GM18511 (cell line): ENCODE measurements around the gene CDK14.

Source experiments
- ATAC-seq: cut with Tn5 transposase; IDR thresholded peaks from one replicate; pipeline ENCODE4 v1.9.1; 2021; ENCODE audit warnings: mild to moderate bottlenecking, moderate library complexity; ENCODE audit not compliant: unreplicated experiment

CDK14 gene

GRCh38 chr7:90595801-90596670 lies at the start of gene CDK14:
CDK14 (plus strand) TSS chr7:90596321; CDS start chr7:90596628, 307 bp downstream.
- ATAC-seq = peak; percentile 66

DNA sequence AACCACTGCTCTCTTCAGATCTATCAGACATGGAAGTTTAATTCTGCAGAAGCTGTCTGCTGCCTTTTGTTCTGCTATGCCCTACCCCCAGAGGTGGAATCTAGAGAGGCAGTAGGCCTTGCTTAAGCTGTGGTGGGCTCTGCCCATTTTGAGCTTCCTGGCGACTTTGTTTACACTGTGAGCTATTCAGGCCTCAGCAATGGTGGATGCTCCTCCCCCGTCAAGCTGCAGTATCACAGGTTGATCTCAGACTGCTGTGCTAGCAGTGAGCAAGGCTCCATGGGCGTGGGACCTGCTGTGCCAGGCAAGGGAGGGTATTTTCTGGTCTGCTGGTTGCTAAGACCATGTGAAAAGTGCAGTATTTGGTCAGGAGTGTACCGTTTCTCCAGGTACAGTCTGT lies 45.1 kb upstream of the CDK14 start:
- ATAC-seq = no peak

DNA sequence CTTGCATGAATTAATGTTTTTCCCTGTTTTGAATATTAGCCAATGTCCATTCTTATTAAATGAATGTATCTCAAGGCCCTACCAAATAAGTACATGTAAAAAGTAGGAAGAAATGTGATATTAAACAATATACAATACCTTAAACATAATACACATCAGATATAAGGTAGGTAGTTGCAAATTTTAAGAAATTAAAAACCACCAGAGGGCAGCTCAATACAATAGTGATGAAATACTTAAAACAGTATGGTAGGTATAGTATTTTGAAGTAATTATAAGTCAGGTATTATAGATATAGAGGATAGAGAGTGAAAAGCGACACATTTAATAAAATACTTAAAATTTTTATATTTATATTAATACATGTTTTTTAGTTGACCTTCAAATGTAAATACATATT lies 43.6 kb upstream of the CDK14 start:
- ATAC-seq = no peak

DNA sequence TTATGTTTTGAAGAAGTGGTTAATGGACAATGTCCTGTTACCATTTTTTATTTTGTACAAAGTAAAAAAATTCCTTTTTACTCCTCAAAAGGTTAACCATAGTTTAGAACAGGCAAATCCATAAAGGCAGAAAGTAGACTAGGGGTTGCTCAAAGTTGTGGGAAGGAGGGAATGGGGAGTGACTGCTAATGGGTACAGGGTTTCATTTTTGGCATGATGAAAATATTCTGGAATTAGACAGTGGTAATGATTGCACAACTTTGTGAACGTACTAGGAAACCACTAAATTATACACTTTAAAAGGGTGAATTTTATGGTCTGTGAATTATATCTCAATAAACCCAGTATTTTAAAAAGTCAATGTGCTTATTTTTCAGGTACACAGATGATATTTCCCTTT lies 35.4 kb upstream of the CDK14 start:
- no peak for ATAC-seq

DNA sequence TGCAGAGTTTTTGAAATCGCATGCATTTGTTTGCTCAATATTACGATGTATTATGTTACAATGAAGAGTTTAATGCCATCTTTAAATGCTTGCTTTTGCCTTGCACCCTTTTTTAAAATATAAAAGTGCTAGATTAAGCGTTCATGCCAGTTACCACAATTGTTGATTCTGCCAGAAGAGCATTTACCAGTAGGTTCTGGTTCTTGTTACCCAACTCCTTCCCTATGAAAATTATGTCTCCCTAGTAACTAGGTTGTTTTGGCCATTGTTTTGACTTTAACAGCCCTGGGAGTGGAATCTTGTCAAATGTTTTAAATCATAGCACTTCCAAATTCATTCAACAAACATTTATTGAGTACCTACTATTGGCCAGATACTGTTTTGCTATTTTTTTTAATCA lies 32.8 kb upstream of the CDK14 start:
- no peak for ATAC-seq

DNA sequence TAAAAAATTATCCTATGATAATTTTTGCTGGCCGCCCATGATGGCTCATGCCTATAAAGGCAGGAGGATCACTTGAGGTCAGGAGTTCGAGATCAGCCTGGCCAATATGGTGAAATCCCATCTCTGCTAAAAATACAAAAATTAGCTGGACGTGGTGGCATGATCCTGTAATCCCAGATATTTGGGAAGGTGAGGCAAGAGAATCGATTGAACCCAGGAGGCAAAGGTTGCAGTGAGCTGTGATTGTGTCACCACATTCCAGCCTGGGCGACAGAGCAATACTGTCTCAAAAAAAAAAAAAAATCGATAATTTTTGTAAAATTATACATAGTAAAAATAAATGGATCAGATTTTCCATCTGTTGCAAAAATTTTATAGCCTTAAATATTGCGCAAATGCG lies 31.7 kb upstream of the CDK14 start:
- ATAC-seq = no peak

DNA sequence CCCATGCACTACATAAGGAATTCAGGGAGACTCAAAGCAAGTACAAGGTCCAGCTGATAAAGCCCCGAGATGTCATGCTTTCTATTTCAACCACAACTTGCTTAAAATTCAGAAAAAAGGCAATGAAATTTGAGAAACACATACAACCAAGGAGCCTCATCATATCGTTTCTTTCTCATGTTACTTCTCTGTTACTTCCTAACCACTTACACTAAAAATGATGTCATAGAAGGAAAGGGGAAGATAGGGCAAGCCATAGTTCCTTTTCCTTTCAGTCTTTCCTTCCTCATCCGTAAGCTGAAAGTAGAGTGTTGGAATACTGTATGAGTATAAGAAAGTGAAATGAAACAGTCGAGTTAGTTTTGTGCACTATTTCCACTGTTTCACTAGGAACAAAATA lies 27.9 kb upstream of the CDK14 start:
- ATAC-seq = peak; percentile 55

GRCh38 chr7:90569368-90569767 lies 26.8 kb upstream of the CDK14 start:
- ATAC-seq = no peak

GRCh38 chr7:90570373-90570959 lies 25.7 kb upstream of the CDK14 start:
- no peak for ATAC-seq

DNA sequence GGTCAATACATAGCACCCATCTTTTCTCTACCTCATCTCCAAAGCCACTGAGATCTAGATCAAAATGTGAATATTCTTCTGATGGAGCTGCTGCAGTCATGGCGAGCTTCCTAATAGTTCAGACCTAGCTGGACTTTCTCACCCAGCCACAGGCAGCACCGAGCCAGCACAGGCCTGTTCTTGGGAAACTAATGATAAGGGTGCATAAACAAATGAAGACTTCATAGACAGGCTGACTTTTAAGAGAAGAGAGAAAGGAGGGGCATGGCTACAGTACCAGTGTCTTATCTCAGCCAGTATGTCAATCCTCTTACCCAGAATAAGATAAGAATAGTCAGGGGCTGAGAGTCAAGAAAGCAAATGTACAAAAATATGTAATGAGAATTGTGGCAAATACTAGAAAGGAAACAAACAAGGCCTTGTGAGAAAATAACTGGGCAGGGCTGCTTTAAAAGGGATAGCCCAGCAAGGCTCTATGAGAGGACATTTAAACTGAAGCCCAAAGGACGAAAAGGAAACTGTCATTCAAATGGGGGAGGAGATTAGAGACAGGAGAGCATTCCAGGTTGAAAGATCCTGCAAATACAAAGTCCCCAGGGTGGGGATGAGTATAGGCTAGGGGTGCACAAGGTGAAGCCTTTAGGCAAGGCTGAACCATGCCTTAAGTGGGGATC lies 21.8 kb upstream of the CDK14 start:
- ATAC-seq = no peak

GRCh38 chr7:90574820-90575187 lies 21.3 kb upstream of the CDK14 start:
- ATAC-seq = no peak

GRCh38 chr7:90579181-90579688 lies 16.9 kb upstream of the CDK14 start:
- ATAC-seq = no peak

DNA sequence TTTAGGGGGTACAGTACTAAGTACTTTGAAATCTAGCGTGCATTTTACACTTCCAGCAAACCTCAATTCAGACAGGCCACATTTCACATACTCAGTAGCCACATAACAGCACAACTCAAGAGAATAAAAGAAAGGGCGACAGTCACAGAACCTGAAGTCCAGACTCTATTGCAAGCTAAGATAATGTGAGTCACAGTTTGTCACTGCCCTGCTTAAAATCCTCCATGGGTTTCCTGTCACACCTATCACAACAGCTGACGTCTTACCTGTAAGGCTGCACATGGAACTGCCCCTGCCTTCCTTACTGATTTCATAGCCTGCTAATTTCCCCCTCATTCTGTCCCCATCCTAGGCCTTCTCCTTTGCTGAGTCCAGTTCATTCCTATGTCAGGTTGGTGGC lies 16.1 kb upstream of the CDK14 start:
- no peak for ATAC-seq

- ATAC-seq = no peak
Observed at GRCh38 chr7:90582164-90582563, 14.0 kb upstream of the CDK14 start.

- ATAC-seq = no peak
Observed at GRCh38 chr7:90584378-90584777, 11.7 kb upstream of the CDK14 start.

- ATAC-seq = no peak
Observed at GRCh38 chr7:90586091-90586490, 10.0 kb upstream of the CDK14 start.

DNA sequence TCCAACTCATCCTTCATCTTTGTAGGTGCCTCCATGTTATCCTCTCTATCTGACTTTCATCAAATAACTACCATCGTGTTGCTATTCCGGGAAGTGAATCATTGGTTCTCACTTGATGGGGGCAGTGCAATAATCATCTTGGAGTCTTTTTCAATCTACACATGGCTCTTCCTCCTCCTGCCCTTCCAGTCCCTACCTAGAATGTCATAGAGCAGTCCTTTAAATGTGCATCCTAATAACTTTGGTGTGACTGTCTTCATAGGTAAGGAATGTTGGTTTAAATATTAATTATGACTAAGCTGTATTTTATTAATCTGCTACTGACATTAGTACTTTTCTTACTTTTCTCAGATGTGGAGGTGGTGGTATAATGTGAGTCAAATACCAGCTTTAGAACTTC lies 8.4 kb upstream of the CDK14 start:
- ATAC-seq = no peak

- ATAC-seq = no peak
Observed at GRCh38 chr7:90592033-90592432, 4.1 kb upstream of the CDK14 start.

- no peak for ATAC-seq
Observed at GRCh38 chr7:90593205-90593604, 2.9 kb upstream of the CDK14 start.

DNA sequence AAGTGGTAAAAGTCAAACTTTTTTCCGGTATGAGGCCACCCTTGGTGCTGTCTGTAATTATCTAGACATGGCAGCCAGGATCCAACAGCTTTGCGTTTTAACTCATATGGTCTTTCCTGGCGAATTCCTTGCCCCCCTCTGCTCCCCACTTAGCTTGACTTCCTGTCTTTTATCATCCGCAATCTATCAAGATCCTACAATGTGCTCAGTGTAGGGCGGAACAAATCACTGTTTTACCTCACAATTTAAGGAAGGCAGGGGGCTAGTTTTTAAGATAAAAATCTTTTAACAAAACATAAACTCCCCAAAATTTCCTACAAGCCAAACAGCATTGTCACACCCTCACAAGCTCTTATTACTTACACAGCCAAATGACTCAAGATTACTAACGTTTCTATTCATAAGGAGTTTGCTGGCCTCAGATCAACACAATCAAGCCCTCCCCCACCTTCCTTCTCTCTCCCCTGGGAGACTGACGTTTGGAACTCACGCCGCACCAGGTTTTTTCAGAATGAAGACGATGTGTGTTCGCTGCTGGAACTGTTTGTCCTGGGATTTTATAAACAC lies 1.3 kb upstream of the CDK14 start:
- ATAC-seq = no peak

GRCh38 chr7:90595342-90595800 lies 750 bp upstream of the CDK14 start:
- ATAC-seq = peak; percentile 6
